ENCODE data around the gene THSD4. TPM values are rescaled to one million over a fixed set of nuclear protein-coding genes. Genes with fewer than 3 reads are reported as not detected.

THSD4 gene
- polyA plus RNA-seq, 1 donor (not counting 4 experiments of a cell fraction or from before 2014, with no cell fraction given), result 24.5 TPM

DNA sequence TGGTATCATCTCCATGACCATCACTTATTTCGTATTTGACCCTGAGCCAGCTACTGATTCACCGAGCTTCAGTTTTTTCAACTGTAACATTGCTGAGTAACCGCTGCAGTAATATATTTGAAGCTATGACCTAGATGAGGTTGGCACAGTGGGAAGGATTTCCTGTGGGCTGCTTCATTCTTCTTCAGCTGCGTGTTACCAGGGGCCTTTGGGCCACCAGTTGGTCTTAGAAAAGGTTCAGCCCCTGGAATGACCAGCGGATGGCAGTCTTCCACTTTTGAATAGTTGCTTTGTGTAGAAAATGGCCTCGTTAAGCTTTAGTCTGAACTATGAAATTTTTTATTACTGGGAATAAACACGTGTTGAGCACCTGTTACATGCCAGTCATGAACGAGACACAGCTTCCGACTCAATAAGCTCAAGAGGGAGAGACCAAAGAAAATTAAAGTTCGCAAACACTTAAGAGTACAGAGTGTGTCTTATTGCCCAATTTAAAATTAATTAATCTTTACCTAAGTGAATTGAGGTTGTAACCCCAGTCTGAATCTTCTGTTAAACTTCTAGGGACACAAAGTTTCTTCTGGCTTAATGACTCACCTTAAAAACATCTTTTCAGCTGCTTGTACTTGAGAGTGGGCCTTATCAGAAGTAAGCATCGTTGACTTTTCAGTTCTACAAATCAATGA is 637.5 kb downstream of the THSD4 start:
- Histone ChIP-seq H4K20me1 (ENCODE audit: control insufficient read depth, extremely low read depth, insufficient read depth, low read length) (no peaks in the 10 kb centered on the region), H3K9ac (ENCODE audit: control insufficient read depth, extremely low read depth, insufficient read depth, low read length) (no peak overlapping the region), H3K4me2 (ENCODE audit: control insufficient read depth, extremely low read depth, insufficient read depth, low read depth, low read length) (no peak overlapping the region), H3K27me3 (ENCODE audit: control insufficient read depth, extremely low read depth, insufficient read depth, low read length) (no peaks in the 10 kb centered on the region), H3K4me1 (ENCODE audit: control insufficient read depth, extremely low read depth, insufficient read depth, low read length) (peaks cover 20% of the 10 kb centered on the region), H3K79me2 (ENCODE audit: control insufficient read depth, insufficient read depth, low read length) (no peaks in the 10 kb centered on the region), H3K9me1 (ENCODE audit: control insufficient read depth, extremely low read depth, insufficient read depth, low read length) (no peaks in the 10 kb centered on the region), H3K36me3 (ENCODE audit: control insufficient read depth in 2 of 2, extremely low read depth in 1 of 2, insufficient read depth in 2 of 2, low read length in 2 of 2) (peaks cover 13 to 20% of the 10 kb centered on the region in 2 experiments), H3K27ac (ENCODE audit: control insufficient read depth, insufficient read depth, low read length) (no peak overlapping the region), H2AFZ (ENCODE audit: control insufficient read depth, low read length) (no peak overlapping the region), H3K9me3 (ENCODE audit: control insufficient read depth, low read depth, low read length) (no peaks in the 10 kb centered on the region), H3K4me3 (ENCODE audit: control insufficient read depth in 2 of 3, extremely low read depth in 1 of 3, insufficient read depth in 2 of 3, low read depth in 1 of 3, low read length in 3 of 3) (no peak overlapping the region)
- no peak for DNase-seq (ENCODE audit: low read depth, low spot score)
- no peak for FAIRE-seq
- no peak for TF ChIP-seq EZH2 (IDR thresholded peaks at IDR 0.05; ENCODE audit: low read length)
- TF ChIP-seq, protein P1, sequence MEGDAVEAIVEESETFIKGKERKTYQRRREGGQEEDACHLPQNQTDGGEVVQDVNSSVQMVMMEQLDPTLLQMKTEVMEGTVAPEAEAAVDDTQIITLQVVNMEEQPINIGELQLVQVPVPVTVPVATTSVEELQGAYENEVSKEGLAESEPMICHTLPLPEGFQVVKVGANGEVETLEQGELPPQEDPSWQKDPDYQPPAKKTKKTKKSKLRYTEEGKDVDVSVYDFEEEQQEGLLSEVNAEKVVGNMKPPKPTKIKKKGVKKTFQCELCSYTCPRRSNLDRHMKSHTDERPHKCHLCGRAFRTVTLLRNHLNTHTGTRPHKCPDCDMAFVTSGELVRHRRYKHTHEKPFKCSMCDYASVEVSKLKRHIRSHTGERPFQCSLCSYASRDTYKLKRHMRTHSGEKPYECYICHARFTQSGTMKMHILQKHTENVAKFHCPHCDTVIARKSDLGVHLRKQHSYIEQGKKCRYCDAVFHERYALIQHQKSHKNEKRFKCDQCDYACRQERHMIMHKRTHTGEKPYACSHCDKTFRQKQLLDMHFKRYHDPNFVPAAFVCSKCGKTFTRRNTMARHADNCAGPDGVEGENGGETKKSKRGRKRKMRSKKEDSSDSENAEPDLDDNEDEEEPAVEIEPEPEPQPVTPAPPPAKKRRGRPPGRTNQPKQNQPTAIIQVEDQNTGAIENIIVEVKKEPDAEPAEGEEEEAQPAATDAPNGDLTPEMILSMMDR (optimal IDR thresholded peaks at IDR 0.05 in 1 of 3, IDR thresholded peaks at IDR 0.05 in 1 of 3, conservative IDR thresholded peaks at IDR 0.05 in 1 of 3; ENCODE audit: extremely low read depth in 1 of 3, insufficient read depth in 2 of 3, low read length in 3 of 3), result peak; percentile 9 to 30 (median 28)
- dilution Hi-C loops (cut with MboI; ENCODE audit: extremely low pct_ligation_motif_present, low sequenced_read_pairs), result no loop called here

DNA sequence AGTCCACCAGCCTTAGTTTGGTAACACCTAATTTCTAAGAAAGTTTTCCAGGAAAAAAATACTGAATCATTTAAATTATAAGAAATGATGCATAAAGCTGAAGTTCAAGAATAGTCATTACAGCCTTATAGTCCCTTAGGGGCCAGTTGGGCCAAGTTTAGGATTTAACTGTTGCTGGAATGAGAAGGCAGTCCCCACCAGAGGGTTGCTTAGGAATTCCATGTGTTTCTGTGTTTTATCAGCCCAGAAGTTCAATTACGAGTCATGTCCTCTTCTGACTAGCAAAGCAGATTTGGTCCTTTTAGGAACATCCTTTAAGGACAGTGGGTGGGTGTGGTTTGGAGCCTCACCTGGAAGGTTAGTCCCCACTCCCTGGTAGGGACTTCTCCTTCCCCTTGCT is 638.1 kb downstream of the THSD4 start:
- H3K4me1 ChIP-seq (ENCODE audit: control insufficient read depth, extremely low read depth, insufficient read depth, low read length), result peaks cover 14% of the 10 kb centered on the region
- TF ChIP-seq, protein P1 (optimal IDR thresholded peaks at IDR 0.05 in 1 of 3, IDR thresholded peaks at IDR 0.05 in 1 of 3, conservative IDR thresholded peaks at IDR 0.05 in 1 of 3; ENCODE audit: extremely low read depth in 1 of 3, insufficient read depth in 2 of 3, low read length in 3 of 3), result no peak
- no peak for TF ChIP-seq EZH2 (IDR thresholded peaks at IDR 0.05; ENCODE audit: low read length)
- H3K27ac ChIP-seq (ENCODE audit: control insufficient read depth, insufficient read depth, low read length), result no peak overlapping the region
- no peak overlapping the region for H3K9ac ChIP-seq (ENCODE audit: control insufficient read depth, extremely low read depth, insufficient read depth, low read length)
- no peaks in the 10 kb centered on the region for H3K79me2 ChIP-seq (ENCODE audit: control insufficient read depth, insufficient read depth, low read length)
- no peak overlapping the region for H2AFZ ChIP-seq (ENCODE audit: control insufficient read depth, low read length)
- H3K9me1 ChIP-seq (ENCODE audit: control insufficient read depth, extremely low read depth, insufficient read depth, low read length), result no peaks in the 10 kb centered on the region
- dilution Hi-C loops (cut with MboI; ENCODE audit: extremely low pct_ligation_motif_present, low sequenced_read_pairs), result no loop called here
- no peaks in the 10 kb centered on the region for H4K20me1 ChIP-seq (ENCODE audit: control insufficient read depth, extremely low read depth, insufficient read depth, low read length)
- no peaks in the 10 kb centered on the region for H3K9me3 ChIP-seq (ENCODE audit: control insufficient read depth, low read depth, low read length)
- H3K4me3 ChIP-seq (ENCODE audit: control insufficient read depth in 2 of 3, extremely low read depth in 1 of 3, insufficient read depth in 2 of 3, low read depth in 1 of 3, low read length in 3 of 3), result no peak overlapping the region
- H3K4me2 ChIP-seq (ENCODE audit: control insufficient read depth, extremely low read depth, insufficient read depth, low read depth, low read length), result no peak overlapping the region
- H3K36me3 ChIP-seq (ENCODE audit: control insufficient read depth in 2 of 2, extremely low read depth in 1 of 2, insufficient read depth in 2 of 2, low read length in 2 of 2), result peaks cover 9 to 23% of the 10 kb centered on the region in 2 experiments
- no peaks in the 10 kb centered on the region for H3K27me3 ChIP-seq (ENCODE audit: control insufficient read depth, extremely low read depth, insufficient read depth, low read length)
- FAIRE-seq (no peak), DNase-seq (ENCODE audit: low read depth, low spot score) (no peak)
